GM23338 (cell line): ENCODE results near the gene AGBL2. TPM values are rescaled to one million over a fixed set of nuclear protein-coding genes. Genes with fewer than 3 reads are reported as not detected.

Source experiments
- ATAC-seq: fragments of 200-7000 bp; cut with Tn5 transposase; 3 replicates; pipeline ENCODE4 v1.9.1; 2020
- DNase-seq: peaks from one replicate; pipeline ENCODE4 v3.0.0-alpha.2; 2015; ENCODE audit warnings: low spot score
- H2AFZ ChIP-seq: fragments of 200-600 bp; sonication (generic); 2 replicates; pipeline ENCODE4 v1.8.0; 2016; ENCODE audit warnings: antibody characterized with exemption, mild to moderate bottlenecking, moderate library complexity
- H3F3A ChIP-seq: fragments of 200-600 bp; sonication (generic); replicated peaks from 2 replicates; pipeline ENCODE4 v1.8.0; 2017; ENCODE audit warnings: antibody characterized with exemption, mixed run types, low read depth
- H3K27ac ChIP-seq: fragments of 200-600 bp; sonication (generic); 2 replicates; pipeline ENCODE4 v1.6.1; 2016; ENCODE audit warnings: low read depth
- H3K27me3 ChIP-seq: fragments of 200-600 bp; sonication (generic); 2 replicates; pipeline ENCODE4 v1.8.0; 2016; ENCODE audit warnings: mild to moderate bottlenecking, mixed run types, moderate library complexity; ENCODE audit not compliant: insufficient read depth
- H3K36me3 ChIP-seq: fragments of 200-600 bp; sonication (generic); 2 replicates; pipeline ENCODE4 v1.8.0; 2016; ENCODE audit warnings: mild to moderate bottlenecking; ENCODE audit not compliant: insufficient read depth
- H3K4me1 ChIP-seq: fragments of 200-600 bp; sonication (generic); 2 replicates; pipeline ENCODE4 v1.8.0; 2016; ENCODE audit warnings: mild to moderate bottlenecking, moderate library complexity; ENCODE audit not compliant: insufficient read depth
- H3K4me2 ChIP-seq: fragments of 200-600 bp; sonication (generic); 2 replicates; pipeline ENCODE4 v1.7.1; 2017; ENCODE audit warnings: mixed run types
- H3K4me3 ChIP-seq: fragments of 200-600 bp; sonication (generic); 2 replicates; pipeline ENCODE4 v1.6.1; 2016; ENCODE audit warnings: mixed run types
- H3K79me2 ChIP-seq: fragments of 200-600 bp; sonication (generic); replicated peaks from 2 replicates; pipeline ENCODE4 v1.8.0; 2017; ENCODE audit warnings: mild to moderate bottlenecking; ENCODE audit not compliant: insufficient read depth
- H3K9me2 ChIP-seq: fragments of 200-600 bp; sonication (generic); 2 replicates; pipeline ENCODE4 v1.8.0; 2017; ENCODE audit not compliant: insufficient read depth
- H4K20me1 ChIP-seq: fragments of 200-600 bp; sonication (generic); replicated peaks from 2 replicates; pipeline ENCODE4 v1.8.0; 2017; ENCODE audit warnings: mild to moderate bottlenecking; ENCODE audit not compliant: insufficient read depth
- H3K27ac Mint-ChIP-seq: 2 replicates; pipeline ENCODE4 v1.8.0; 2020; ENCODE audit warnings: inconsistent platforms, mild to moderate bottlenecking, moderate library complexity, mixed read lengths
- H3K27me3 Mint-ChIP-seq: 3 replicates; pipeline ENCODE4 v1.8.0; 2022; ENCODE audit warnings: low read depth, mild to moderate bottlenecking, moderate library complexity, mixed read lengths, inconsistent platforms; ENCODE audit not compliant: insufficient read depth, poor library complexity
- H3K36me3 Mint-ChIP-seq: 3 replicates; pipeline ENCODE4 v1.8.0; 2021; ENCODE audit warnings: low read depth, mild to moderate bottlenecking, inconsistent platforms, moderate library complexity, mixed read lengths
- H3K4me1 Mint-ChIP-seq: 3 replicates; pipeline ENCODE4 v1.8.0; 2020; ENCODE audit warnings: mild to moderate bottlenecking, inconsistent platforms, mixed read lengths
- H3K4me3 Mint-ChIP-seq: 3 replicates; pipeline ENCODE4 v1.8.0; 2021; ENCODE audit warnings: moderate library complexity, mild to moderate bottlenecking, inconsistent platforms, mixed read lengths
- H3K9me3 Mint-ChIP-seq: 3 replicates; pipeline ENCODE4 v1.8.0; 2020; ENCODE audit warnings: moderate library complexity, mild to moderate bottlenecking, inconsistent platforms, mixed read lengths
- CREB1 ChIP-seq: fragments of 250-450 bp; sonication (Bioruptor Pico); IDR thresholded peaks from 2 replicates; pipeline ENCODE4 v1.5.0; 2020; ENCODE audit warnings: low read depth, mild to moderate bottlenecking, moderate library complexity
- CTCF ChIP-seq, 2 experiments: fragments of 200-600 bp in 1 of 2; sonication (generic) in 1 of 2; conservative IDR thresholded peaks; 2 replicates each; pipeline versions ENCODE4 v1.5.1 to v1.6.1; 2016 to 2017; ENCODE audit warnings: antibody characterized with exemption in 2 of 2, low read depth in 2 of 2, mild to moderate bottlenecking in 2 of 2, moderate library complexity in 1 of 2
- ETS1 ChIP-seq: IDR thresholded peaks from 2 replicates; pipeline ENCODE4 v1.6.1; 2016; ENCODE audit warnings: antibody characterized with exemption
- EZH2 ChIP-seq: fragments of 200-600 bp; sonication (generic); IDR thresholded peaks from one replicate; pipeline ENCODE4 v1.8.0; 2017; ENCODE audit warnings: antibody characterized with exemption, mild to moderate bottlenecking, low read depth; ENCODE audit not compliant: unreplicated experiment
- EZH2phosphoT487 ChIP-seq: fragments of 200-600 bp; sonication (generic); IDR thresholded peaks from one replicate; pipeline ENCODE4 v1.8.1; 2018; ENCODE audit warnings: antibody characterized with exemption; ENCODE audit not compliant: unreplicated experiment
- JUNB ChIP-seq: IDR thresholded peaks from one replicate; pipeline ENCODE4 v1.6.1; 2016; ENCODE audit warnings: antibody characterized with exemption; ENCODE audit not compliant: unreplicated experiment
- POLR2AphosphoS5 ChIP-seq: IDR thresholded peaks from 2 replicates; pipeline ENCODE4 v1.6.1; 2016; ENCODE audit warnings: antibody characterized with exemption, low read depth
- REST ChIP-seq: IDR thresholded peaks from one replicate; pipeline ENCODE4 v1.6.1; 2018; ENCODE audit warnings: antibody characterized with exemption; ENCODE audit not compliant: unreplicated experiment
- ZNF114 ChIP-seq: fragments of 250-450 bp; sonication (Bioruptor Pico); IDR thresholded peaks from 2 replicates; pipeline ENCODE4 v1.5.0; 2020; ENCODE audit warnings: mild to moderate bottlenecking, moderate library complexity
- polyA plus RNA-seq: library from polyadenylated mRNA; unstranded; fragments of >200 nt; fragmentation: Nextera tagmentation; extraction: Ambion mirVana; gene quantifications from 2 replicates; pipeline ENCODE4 v1.2.1, GENCODE V29; 2016
- total RNA-seq: library from RNA; depleted of rRNA; stranded (reverse); fragments of >200 nt; shearing (Covaris generic); gene quantifications from 2 replicates; pipeline ENCODE4 v1.2.3, GENCODE V29; 2014
- TF ChIP-seq, protein P1 (sequence below): fragments of 250-450 bp; sonication (Bioruptor Pico); IDR thresholded peaks from 2 replicates; pipeline ENCODE4 v1.5.0; 2020; ENCODE audit warnings: mild to moderate bottlenecking, moderate library complexity

Gene AGBL2
- total and polyA plus RNA-seq, 2 experiments from 2014 or later = 5.1 to 5.6 TPM

- no peak for TF ChIP-seq REST
- no peak for TF ChIP-seq JUNB
- no peak for TF ChIP-seq CTCF (conservative IDR thresholded peaks at IDR 0.05; ENCODE audit: low read depth in 2 of 2)
- no peak for TF ChIP-seq CREB1
- TF ChIP-seq ETS1 = no peak
Observed at GRCh38 chr11:47611348-47611794, 103.8 kb downstream of the AGBL2 start (continued).

- H3K36me3 ChIP-seq = no peaks in the 10 kb centered on the region
- no peak for TF ChIP-seq JUNB
- no peak for TF ChIP-seq ZNF114 (CRISPR knock-in tag)
- TF ChIP-seq POLR2AphosphoS5 = no peak
- TF ChIP-seq EZH2phosphoT487 = no peak
- TF ChIP-seq, protein P1, sequence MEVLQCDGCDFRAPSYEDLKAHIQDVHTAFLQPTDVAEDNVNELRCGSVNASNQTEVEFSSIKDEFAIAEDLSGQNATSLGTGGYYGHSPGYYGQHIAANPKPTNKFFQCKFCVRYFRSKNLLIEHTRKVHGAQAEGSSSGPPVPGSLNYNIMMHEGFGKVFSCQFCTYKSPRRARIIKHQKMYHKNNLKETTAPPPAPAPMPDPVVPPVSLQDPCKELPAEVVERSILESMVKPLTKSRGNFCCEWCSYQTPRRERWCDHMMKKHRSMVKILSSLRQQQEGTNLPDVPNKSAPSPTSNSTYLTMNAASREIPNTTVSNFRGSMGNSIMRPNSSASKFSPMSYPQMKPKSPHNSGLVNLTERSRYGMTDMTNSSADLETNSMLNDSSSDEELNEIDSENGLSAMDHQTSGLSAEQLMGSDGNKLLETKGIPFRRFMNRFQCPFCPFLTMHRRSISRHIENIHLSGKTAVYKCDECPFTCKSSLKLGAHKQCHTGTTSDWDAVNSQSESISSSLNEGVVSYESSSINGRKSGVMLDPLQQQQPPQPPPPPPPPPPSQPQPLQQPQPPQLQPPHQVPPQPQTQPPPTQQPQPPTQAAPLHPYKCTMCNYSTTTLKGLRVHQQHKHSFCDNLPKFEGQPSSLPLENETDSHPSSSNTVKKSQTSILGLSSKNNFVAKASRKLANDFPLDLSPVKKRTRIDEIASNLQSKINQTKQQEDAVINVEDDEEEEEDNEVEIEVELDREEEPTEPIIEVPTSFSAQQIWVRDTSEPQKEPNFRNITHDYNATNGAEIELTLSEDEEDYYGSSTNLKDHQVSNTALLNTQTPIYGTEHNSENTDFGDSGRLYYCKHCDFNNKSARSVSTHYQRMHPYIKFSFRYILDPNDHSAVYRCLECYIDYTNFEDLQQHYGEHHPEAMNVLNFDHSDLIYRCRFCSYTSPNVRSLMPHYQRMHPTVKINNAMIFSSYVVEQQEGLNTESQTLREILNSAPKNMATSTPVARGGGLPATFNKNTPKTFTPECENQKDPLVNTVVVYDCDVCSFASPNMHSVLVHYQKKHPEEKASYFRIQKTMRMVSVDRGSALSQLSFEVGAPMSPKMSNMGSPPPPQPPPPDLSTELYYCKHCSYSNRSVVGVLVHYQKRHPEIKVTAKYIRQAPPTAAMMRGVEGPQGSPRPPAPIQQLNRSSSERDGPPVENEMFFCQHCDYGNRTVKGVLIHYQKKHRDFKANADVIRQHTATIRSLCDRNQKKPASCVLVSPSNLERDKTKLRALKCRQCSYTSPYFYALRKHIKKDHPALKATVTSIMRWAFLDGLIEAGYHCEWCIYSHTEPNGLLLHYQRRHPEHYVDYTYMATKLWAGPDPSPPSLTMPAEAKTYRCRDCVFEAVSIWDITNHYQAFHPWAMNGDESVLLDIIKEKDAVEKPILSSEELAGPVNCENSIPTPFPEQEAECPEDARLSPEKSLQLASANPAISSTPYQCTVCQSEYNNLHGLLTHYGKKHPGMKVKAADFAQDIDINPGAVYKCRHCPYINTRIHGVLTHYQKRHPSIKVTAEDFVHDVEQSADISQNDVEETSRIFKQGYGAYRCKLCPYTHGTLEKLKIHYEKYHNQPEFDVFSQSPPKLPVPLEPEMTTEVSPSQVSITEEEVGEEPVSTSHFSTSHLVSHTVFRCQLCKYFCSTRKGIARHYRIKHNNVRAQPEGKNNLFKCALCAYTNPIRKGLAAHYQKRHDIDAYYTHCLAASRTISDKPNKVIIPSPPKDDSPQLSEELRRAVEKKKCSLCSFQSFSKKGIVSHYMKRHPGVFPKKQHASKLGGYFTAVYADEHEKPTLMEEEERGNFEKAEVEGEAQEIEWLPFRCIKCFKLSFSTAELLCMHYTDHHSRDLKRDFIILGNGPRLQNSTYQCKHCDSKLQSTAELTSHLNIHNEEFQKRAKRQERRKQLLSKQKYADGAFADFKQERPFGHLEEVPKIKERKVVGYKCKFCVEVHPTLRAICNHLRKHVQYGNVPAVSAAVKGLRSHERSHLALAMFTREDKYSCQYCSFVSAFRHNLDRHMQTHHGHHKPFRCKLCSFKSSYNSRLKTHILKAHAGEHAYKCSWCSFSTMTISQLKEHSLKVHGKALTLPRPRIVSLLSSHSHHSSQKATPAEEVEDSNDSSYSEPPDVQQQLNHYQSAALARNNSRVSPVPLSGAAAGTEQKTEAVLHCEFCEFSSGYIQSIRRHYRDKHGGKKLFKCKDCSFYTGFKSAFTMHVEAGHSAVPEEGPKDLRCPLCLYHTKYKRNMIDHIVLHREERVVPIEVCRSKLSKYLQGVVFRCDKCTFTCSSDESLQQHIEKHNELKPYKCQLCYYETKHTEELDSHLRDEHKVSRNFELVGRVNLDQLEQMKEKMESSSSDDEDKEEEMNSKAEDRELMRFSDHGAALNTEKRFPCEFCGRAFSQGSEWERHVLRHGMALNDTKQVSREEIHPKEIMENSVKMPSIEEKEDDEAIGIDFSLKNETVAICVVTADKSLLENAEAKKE = no peak
- TF ChIP-seq CTCF (conservative IDR thresholded peaks at IDR 0.05; ENCODE audit: low read depth in 2 of 2) = no peak
- TF ChIP-seq EZH2 = no peak
Observed at GRCh38 chr11:47609675-47610074, 105.5 kb downstream of the AGBL2 start.

More at GRCh38 chr11:47609675-47610074, 105.5 kb downstream of the AGBL2 start:
- Histone ChIP-seq H3K4me1 (no peaks in the 10 kb centered on the region), H2AFZ (no peak overlapping the region), H4K20me1 (no peaks in the 10 kb centered on the region; the same call in 1 of the 2 replicates), H3K4me3 (no peak overlapping the region), H3K27me3 (no peaks in the 10 kb centered on the region), H3K27ac (no peak overlapping the region), H3F3A (no peaks in the 10 kb centered on the region), H3K79me2 (no peaks in the 10 kb centered on the region), H3K4me2 (no peak overlapping the region), H3K9me2 (no peaks in the 10 kb centered on the region)
- ATAC-seq = no peak
- Mint-ChIP-seq H3K4me1 (peaks cover 2% of the 10 kb centered on the region; the same call in 2 of the 3 replicates), H3K27me3 (peaks cover 5% of the 10 kb centered on the region), H3K27ac (no peak overlapping the region), H3K36me3 (no peaks in the 10 kb centered on the region), H3K4me3 (no peak overlapping the region), H3K9me3 (no peaks in the 10 kb centered on the region)
- no peak for DNase-seq
